HepG2 (cell line): ENCODE data around the gene RAB1B. TPM values are rescaled to one million over a fixed set of nuclear protein-coding genes. Genes with fewer than 3 reads are reported as not detected.

Experiments used
- ATAC-seq: fragments of 200-7000 bp; cut with Tn5 transposase; 3 replicates; pipeline ENCODE4 v1.9.1; 2020; ENCODE audit warnings: mild to moderate bottlenecking, moderate library complexity
- BruUV-seq: library from RNA; stranded (reverse); fragments of 400-500 nt; replicated peaks from 2 replicates; lab custom pipeline; 2021; lab: Mats Ljungman, UMichigan
- CTCF ChIA-PET: fragments of 300-600 bp; formaldehyde crosslinking; extraction: SDS; loops from one replicate; lab custom pipeline; 2021; ENCODE audit warnings: low total read pairs, inconsistent platforms, low intra/inter-chr PET ratio; lab: Yijun Ruan, JAX
- POLR2A ChIA-PET: fragments of 350-600 bp; sonication (Branson Sonifier 250); formaldehyde crosslinking; loops from one replicate; lab custom pipeline; 2020; ENCODE audit warnings: antibody characterized with exemption, inconsistent platforms; lab: Yijun Ruan, JAX
- DNase-seq: peaks from one replicate; pipeline ENCODE4 v3.0.0-alpha.2; 2015; ENCODE audit warnings: low spot score
- FAIRE-seq: peaks from 3 replicates; lab custom pipeline; 2011; peaks lifted over from hg19 to GRCh38; lab: Jason Lieb, UNC
- H2AFZ ChIP-seq: one replicate; pipeline ENCODE4 v1.6.1; 2011; ENCODE audit warnings: low read length, inconsistent platforms
- H3K27ac ChIP-seq: fragments of 300-600 bp; 3 replicates; pipeline ENCODE4 v1.8.0; 2011; ENCODE audit warnings: mixed run types, mild to moderate bottlenecking, mixed read lengths, low read length, inconsistent platforms; ENCODE audit not compliant: insufficient read depth; ENCODE audit errors: extremely low read length
- H3K27me3 ChIP-seq, 2 experiments: fragments of 200-600 bp in 1 of 2; 2 replicates in 1 of 2; 3 replicates in 1 of 2; pipeline versions ENCODE4 v1.6.0 to v1.8.0; 2011; ENCODE audit warnings: low read length in 2 of 2, mild to moderate bottlenecking in 2 of 2, moderate library complexity in 2 of 2, inconsistent platforms in 1 of 2; ENCODE audit not compliant: insufficient read depth in 2 of 2, control insufficient read depth in 1 of 2
- H3K36me3 ChIP-seq, 2 experiments: fragments of 200-600 bp in 1 of 2; replicated peaks in 1 of 2; 2 replicates in 1 of 2; 3 replicates in 1 of 2; pipeline versions ENCODE4 v1.5.1 to v1.8.0; 2011; ENCODE audit warnings: low read length in 2 of 2, inconsistent platforms in 1 of 2; ENCODE audit not compliant: insufficient read depth in 2 of 2, control insufficient read depth in 1 of 2
- H3K4me1 ChIP-seq: 2 replicates; pipeline ENCODE4 v1.5.1; 2012; ENCODE audit warnings: low read length, inconsistent platforms; ENCODE audit not compliant: insufficient read depth
- H3K4me2 ChIP-seq: 2 replicates; pipeline ENCODE4 v1.6.0; 2011; ENCODE audit warnings: low read depth, low read length, inconsistent platforms
- H3K4me3 ChIP-seq, 3 experiments: fragments of 200-600 bp in 1 of 3; sonication (generic), shearing (Covaris generic) in 1 of 3; replicated peaks in 1 of 3; 2 replicates each; pipeline ENCODE4 v1.5.1; 2011 to 2016; ENCODE audit warnings: low read length in 3 of 3, inconsistent platforms in 2 of 3, low read depth in 2 of 3, mild to moderate bottlenecking in 2 of 3, control low read depth in 1 of 3, mixed read lengths in 1 of 3; ENCODE audit not compliant: insufficient read depth in 1 of 3
- H3K79me2 ChIP-seq: one replicate; pipeline ENCODE4 v1.6.1; 2011; ENCODE audit warnings: low read length, inconsistent platforms; ENCODE audit not compliant: insufficient read depth
- H3K9ac ChIP-seq: 2 replicates; pipeline ENCODE4 v1.6.0; 2011; ENCODE audit warnings: mild to moderate bottlenecking, low read depth, low read length, inconsistent platforms; ENCODE audit not compliant: insufficient read depth
- H3K9me3 ChIP-seq: 2 replicates; pipeline ENCODE4 v1.5.1; 2012; ENCODE audit warnings: mild to moderate bottlenecking, low read length
- H4K20me1 ChIP-seq: 2 replicates; pipeline ENCODE4 v1.6.0; 2011; ENCODE audit warnings: inconsistent platforms, mild to moderate bottlenecking, low read length, moderate library complexity; ENCODE audit not compliant: insufficient read depth
- CAMTA2 ChIP-seq: sonication (generic); formaldehyde crosslinking; IDR thresholded peaks from 2 replicates; pipeline ENCODE4 v1.4.0; 2020; ENCODE audit warnings: mild to moderate bottlenecking, missing genetic modification reagents, borderline replicate concordance
- CENPX ChIP-seq: sonication (generic); formaldehyde crosslinking; IDR thresholded peaks from 2 replicates; pipeline ENCODE4 v1.9.0; 2021; ENCODE audit warnings: mild to moderate bottlenecking, missing genetic modification reagents, moderate library complexity
- GRHL1 ChIP-seq: sonication (generic); formaldehyde crosslinking; conservative IDR thresholded peaks from 2 replicates; pipeline ENCODE4 v1.8.0; 2022; ENCODE audit warnings: missing genetic modification reagents
- NFKBIZ ChIP-seq: IDR thresholded peaks from 2 replicates; pipeline ENCODE4 v1.6.1; 2018; ENCODE audit warnings: missing genetic modification reagents, missing compliant biosample characterization
- SALL2 ChIP-seq: sonication (generic); formaldehyde crosslinking; IDR thresholded peaks from 2 replicates; pipeline ENCODE4 v1.8.1; 2023; ENCODE audit warnings: mild to moderate bottlenecking, missing genetic modification reagents, inconsistent platforms
- SCMH1 ChIP-seq: sonication (generic); formaldehyde crosslinking; IDR thresholded peaks from 2 replicates; pipeline ENCODE4 v1.9.0; 2021; ENCODE audit warnings: missing genetic modification reagents, mild to moderate bottlenecking, borderline replicate concordance
- SIX4 ChIP-seq: sonication (generic); formaldehyde crosslinking; IDR thresholded peaks from 2 replicates; pipeline ENCODE4 v1.4.0; 2020; ENCODE audit warnings: missing genetic modification reagents
- SNRNP70 ChIP-seq: fragments of 200-400 bp; formaldehyde crosslinking; IDR thresholded peaks from 2 replicates; pipeline ENCODE4 v1.6.1; 2017; ENCODE audit warnings: mild to moderate bottlenecking, low read depth, low read length, moderate library complexity
- ZBTB34 ChIP-seq: sonication (generic); formaldehyde crosslinking; IDR thresholded peaks from 2 replicates; pipeline ENCODE4 v1.8.0; 2022; ENCODE audit warnings: mild to moderate bottlenecking, missing genetic modification reagents
- ZBTB46 ChIP-seq: sonication (generic); formaldehyde crosslinking; IDR thresholded peaks from 2 replicates; pipeline ENCODE4 v1.4.0; 2020; ENCODE audit warnings: mild to moderate bottlenecking, missing genetic modification reagents, borderline replicate concordance
- ZNF275 ChIP-seq: sonication (generic); formaldehyde crosslinking; IDR thresholded peaks from 2 replicates; pipeline ENCODE4 v1.8.0; 2022; ENCODE audit warnings: missing genetic modification reagents, mild to moderate bottlenecking, inconsistent platforms, borderline replicate concordance
- ZNF432 ChIP-seq: sonication (generic); formaldehyde crosslinking; IDR thresholded peaks from 2 replicates; pipeline ENCODE4 v1.5.0; 2020; ENCODE audit warnings: missing genetic modification reagents, mild to moderate bottlenecking, borderline replicate concordance
- ZNF543 ChIP-seq: sonication (generic); formaldehyde crosslinking; IDR thresholded peaks from 2 replicates; pipeline ENCODE4 v1.4.0; 2020; ENCODE audit warnings: mild to moderate bottlenecking, missing genetic modification reagents
- ZNF546 ChIP-seq: sonication (generic); formaldehyde crosslinking; conservative IDR thresholded peaks from 2 replicates; pipeline ENCODE4 v1.8.1; 2023; ENCODE audit warnings: mild to moderate bottlenecking, missing genetic modification reagents
- ZNF550 ChIP-seq: sonication (generic); formaldehyde crosslinking; IDR thresholded peaks from 2 replicates; pipeline ENCODE4 v1.4.0; 2020; ENCODE audit warnings: mild to moderate bottlenecking, missing genetic modification reagents, borderline replicate concordance
- ZNF589 ChIP-seq: sonication (generic); formaldehyde crosslinking; conservative IDR thresholded peaks from 2 replicates; pipeline ENCODE4 v1.8.0; 2022; ENCODE audit warnings: mild to moderate bottlenecking, moderate library complexity, missing genetic modification reagents
- WGBS: methylation state at CpG from one replicate; pipeline ENCODE4 v1.1.6; 2017; ENCODE audit warnings: low lambda C conversion rate; 5-methylcytosine and 5-hydroxymethylcytosine counted together
- in situ Hi-C: cut with HindIII; loops from 2 replicates; pipeline ENCODE4 v1.10.0; 2017; ENCODE audit warnings: low pct_unique_long_range_greater_than_20kb; ENCODE audit not compliant: extremely low pct_ligation_motif_present
- intact Hi-C: fragments of 100-400 bp; cut with micrococcal nuclease; formaldehyde crosslinking; loops from one replicate; pipeline ENCODE4 v1.10.0; 2022; ENCODE audit not compliant: unreplicated experiment
- polyA plus RNA-seq, 8 experiments: library from polyadenylated mRNA; depleted of rRNA in 3 of 8; stranded (reverse) in 7 of 8; unstranded in 1 of 8; fragments of >200 nt; fragmentation: Illumina TruSeq in 4 of 8; extraction: Trizol in 4 of 8; gene quantifications; 2 replicates each; pipeline versions ENCODE4 v1.2.1 to v1.2.3, GENCODE V29; 2011 to 2016; ENCODE audit warnings: low read depth in 4 of 8, missing spikeins in 1 of 8, mixed read lengths in 1 of 8; ENCODE audit not compliant: insufficient read depth in 1 of 8
- total RNA-seq, 5 experiments: library from RNA; depleted of rRNA; stranded (reverse); fragments of >200 nt; fragmentation: Illumina TruSeq; extraction: Trizol; gene quantifications; 2 replicates each; pipeline ENCODE4 v1.2.3, GENCODE V29; 2016; ENCODE audit warnings: low read depth in 1 of 5

RAB1B gene
- total and polyA plus RNA-seq, 2 of the 13 experiments (the other 11 are each of a cell fraction or from before 2014, with no cell fraction given), result 77.9 to 87.9 TPM

GRCh38 chr11:66268952-66269905 lies 790 bp downstream of the RAB1B start (continued):
- 0 out of 2 replicates have a peak, but pooled peaks have one; percentile 10 for TF ChIP-seq ZNF275 (CRISPR knock-in tag)
- no peak for TF ChIP-seq ZNF589
- TF ChIP-seq CENPX (CRISPR knock-in tag), result no peak
- 0 out of 2 replicates have a peak, but pooled peaks have one; percentile 65 for TF ChIP-seq SALL2 (CRISPR knock-in tag)
- no peak for TF ChIP-seq CAMTA2

GRCh38 chr11:66271816-66272215 lies 3.4 kb downstream of the RAB1B start:
- Histone ChIP-seq H2AFZ (no peak overlapping the region), H3K4me1 (peaks cover 13% of the 10 kb centered on the region), H4K20me1 (peaks cover 8% of the 10 kb centered on the region), H3K4me2 (no peak overlapping the region), H3K9ac (no peak overlapping the region), H3K36me3 (peaks cover 25 to 38% of the 10 kb centered on the region in 2 experiments), H3K4me3 (no peak overlapping the region), H3K27ac (no peak overlapping the region), H3K79me2 (peaks cover 24% of the 10 kb centered on the region), H3K9me3 (no peaks in the 10 kb centered on the region), H3K27me3 (no peaks in the 10 kb centered on the region; a peak in 1 of 5 replicates)
- in situ Hi-C loops, result no loop called here
- WGBS, result 92% methylated on average over 6 of the region's 7 CpGs
- BruUV-seq, result no TSS peak
- intact Hi-C loops, result no loop called here
- ChIA-PET POLR2A (interaction anchor here (1.7 kb wide), 1 partner anchor 17 kb away, joined by 3 read pairs; the partner anchor contains the start of gene YIF1A), CTCF (no interaction called here)
- ATAC-seq, result no peak
- no peak for FAIRE-seq
- DNase-seq, result no peak
- TF ChIP-seq ZBTB34 (CRISPR knock-in tag) (no peak), ZNF543 (CRISPR knock-in tag) (no peak), ZBTB46 (no peak), NFKBIZ (CRISPR knock-in tag) (no peak), ZNF432 (CRISPR knock-in tag) (no peak), ZNF550 (CRISPR knock-in tag) (no peak), SNRNP70 (no peak), SCMH1 (CRISPR knock-in tag) (no peak), ZNF546 (CRISPR knock-in tag) (no peak), SIX4 (no peak), GRHL1 (no peak)
- TF ChIP-seq, all 625 proteins: peak for 0
